GM13977 (cell line): ENCODE measurements around the gene CNTNAP5.

Experiments used
- DNase-seq: peaks from one replicate; pipeline ENCODE4 v3.0.0; 2012; ENCODE audit warnings: low spot score
- CTCF ChIP-seq: IDR thresholded peaks from 2 replicates; pipeline ENCODE4 v1.5.1; 2012; ENCODE audit warnings: mild to moderate bottlenecking, control low read depth; ENCODE audit not compliant: insufficient read depth; ENCODE audit errors: extremely low read depth, missing control alignments
- in situ Hi-C: fragments of 300-500 bp; cut with MboI; formaldehyde crosslinking; loops from one replicate; pipeline ENCODE4 v1.12.0; 2022; ENCODE audit warnings: low sequenced_read_pairs, low pct_unique_long_range_greater_than_20kb, mixed read lengths, inconsistent platforms; ENCODE audit not compliant: unreplicated experiment

CNTNAP5 gene

GRCh38 chr2:124523096-124523495 is 498.0 kb downstream of the CNTNAP5 start:
- no peak for TF ChIP-seq CTCF
- DNase-seq: no peak
- in situ Hi-C loops: no loop called here

GRCh38 chr2:124524155-124524915 is 499.2 kb downstream of the CNTNAP5 start:
- no peak for DNase-seq
- in situ Hi-C loops: no loop called here

GRCh38 chr2:124526221-124526620 is 501.1 kb downstream of the CNTNAP5 start:
- no peak for TF ChIP-seq CTCF
- DNase-seq: no peak
- in situ Hi-C loops: no loop called here

More at GRCh38 chr2:124524155-124524915, 499.2 kb downstream of the CNTNAP5 start:
- no peak for TF ChIP-seq CTCF

GRCh38 chr2:124530203-124530602 is 505.1 kb downstream of the CNTNAP5 start:
- in situ Hi-C loops: no loop called here
- TF ChIP-seq CTCF: no peak
- DNase-seq: no peak

- no peak for TF ChIP-seq CTCF
- in situ Hi-C loops: no loop called here
- DNase-seq: no peak
Observed at GRCh38 chr2:124533226-124533954, 508.3 kb downstream of the CNTNAP5 start.

- in situ Hi-C loops: no loop called here
- no peak for DNase-seq
- TF ChIP-seq CTCF: no peak
Observed at GRCh38 chr2:124534028-124534427, 508.9 kb downstream of the CNTNAP5 start.
